ENCODE data around the gene MYO1B.

MYO1B gene

DNA sequence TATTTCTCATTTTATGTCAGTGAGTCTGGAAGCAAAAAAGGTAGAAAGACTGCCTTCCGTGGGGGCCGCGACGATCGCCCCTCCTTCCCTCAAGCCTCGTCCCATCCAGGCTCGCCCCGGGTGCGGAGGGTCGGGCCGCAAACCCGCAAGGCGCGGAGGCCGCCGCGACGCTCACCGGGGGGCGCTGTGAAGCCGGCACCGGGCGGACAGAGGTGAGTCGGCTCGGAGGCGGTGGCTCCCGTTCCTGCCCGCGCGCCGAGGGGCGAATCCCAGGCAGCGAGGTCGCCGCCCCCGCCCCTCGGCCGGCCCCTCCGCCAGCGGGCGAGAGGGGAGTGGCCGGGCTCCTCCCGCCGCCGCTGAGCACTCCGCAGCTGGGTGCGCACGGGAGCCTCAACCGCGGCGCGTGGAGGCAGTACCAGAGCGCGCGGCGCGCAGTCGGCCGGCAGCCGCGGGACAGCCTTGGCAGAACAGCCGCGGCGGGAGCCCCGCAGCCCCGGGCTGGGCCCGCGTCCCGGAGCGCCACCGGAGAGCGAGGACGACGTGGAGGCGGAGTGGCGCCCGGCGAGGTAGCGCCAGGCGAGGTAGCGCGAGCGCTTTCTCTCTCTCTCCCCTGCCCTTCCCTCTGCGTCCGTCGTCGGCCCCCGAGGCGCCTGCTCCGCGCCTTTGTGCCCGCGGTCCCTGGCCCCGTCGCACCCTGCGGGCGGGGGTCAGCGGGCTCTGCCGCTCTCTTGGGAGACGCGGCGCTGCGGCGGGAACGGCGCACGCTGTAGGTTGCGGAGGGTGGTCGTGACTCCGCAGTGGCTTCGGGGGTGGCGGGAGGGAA is at the start of gene MYO1B:
Gene MYO1B, plus strand, starts transcription at position 359 of the 823 bp plus-strand sequence. CDS start 31,492 bp downstream, outside the sequence.
- Histone ChIP-seq H3K27ac (ENCODE audit: low read length) (peak within 1 kb of the TSS; percentile 56), H3K9me3 (ENCODE audit: control insufficient read depth in 1 of 2, low read length in 2 of 2) (peaks cover 0 to 5% of the 10 kb centered on the region in 2 donors), H3K36me3 (ENCODE audit: control insufficient read depth in 1 of 2, insufficient read depth in 2 of 2, low read length in 2 of 2) (no peaks in the 10 kb centered on the region), H3K27me3 (ENCODE audit: low read depth, low read length) (no peaks in the 10 kb centered on the region), H3K4me3 (ENCODE audit: low read depth in 1 of 2, low read length in 2 of 2) (peak within 1 kb of the TSS; percentile 60 to 83), H3K4me1 (ENCODE audit: control insufficient read depth in 1 of 2, insufficient read depth in 2 of 2, low read length in 2 of 2) (no peaks in the 10 kb centered on the region)

DNA sequence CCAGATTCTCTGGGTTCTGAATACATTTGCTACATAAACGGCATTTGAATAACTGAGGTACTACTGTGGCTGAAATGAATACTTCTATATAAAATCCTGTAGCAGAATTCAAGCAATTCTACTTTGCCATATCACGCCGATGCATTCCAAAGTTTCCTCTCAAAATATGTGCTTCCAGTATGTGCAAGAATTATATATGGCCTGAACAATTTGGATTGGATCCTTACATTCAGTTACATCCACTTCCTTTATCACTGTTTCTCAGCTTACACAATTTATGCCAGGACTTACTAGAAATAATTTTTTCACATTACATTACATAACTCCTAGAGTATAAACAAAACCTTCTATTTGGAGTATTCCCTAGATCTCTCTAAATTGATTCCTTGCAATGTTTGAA is 48.1 kb upstream of the MYO1B start:
- no peaks in the 10 kb centered on the region for H3K27me3 ChIP-seq (ENCODE audit: low read depth, low read length)
- no peak overlapping the region for H3K27ac ChIP-seq (ENCODE audit: low read length)
- no peaks in the 10 kb centered on the region for H3K9me3 ChIP-seq (ENCODE audit: control insufficient read depth in 1 of 2, low read length in 2 of 2)
- no peaks in the 10 kb centered on the region for H3K36me3 ChIP-seq (ENCODE audit: control insufficient read depth in 1 of 2, insufficient read depth in 2 of 2, low read length in 2 of 2)
- no peak overlapping the region for H3K4me3 ChIP-seq (ENCODE audit: low read depth in 1 of 2, low read length in 2 of 2)
- H3K4me1 ChIP-seq (ENCODE audit: control insufficient read depth in 1 of 2, insufficient read depth in 2 of 2, low read length in 2 of 2): no peaks in the 10 kb centered on the region

- no peaks in the 10 kb centered on the region for H3K27me3 ChIP-seq (ENCODE audit: low read depth, low read length)
- no peaks in the 10 kb centered on the region for H3K36me3 ChIP-seq (ENCODE audit: control insufficient read depth in 1 of 2, insufficient read depth in 2 of 2, low read length in 2 of 2)
- H3K4me1 ChIP-seq (ENCODE audit: control insufficient read depth in 1 of 2, insufficient read depth in 2 of 2, low read length in 2 of 2): no peaks in the 10 kb centered on the region
- H3K27ac ChIP-seq (ENCODE audit: low read length): no peak overlapping the region
- no peak overlapping the region for H3K4me3 ChIP-seq (ENCODE audit: low read depth in 1 of 2, low read length in 2 of 2)
- no peaks in the 10 kb centered on the region for H3K9me3 ChIP-seq (ENCODE audit: control insufficient read depth in 1 of 2, low read length in 2 of 2)
These were observed 46.9 kb upstream of the MYO1B start for GRCh38 chr2:191198271-191198670.

DNA sequence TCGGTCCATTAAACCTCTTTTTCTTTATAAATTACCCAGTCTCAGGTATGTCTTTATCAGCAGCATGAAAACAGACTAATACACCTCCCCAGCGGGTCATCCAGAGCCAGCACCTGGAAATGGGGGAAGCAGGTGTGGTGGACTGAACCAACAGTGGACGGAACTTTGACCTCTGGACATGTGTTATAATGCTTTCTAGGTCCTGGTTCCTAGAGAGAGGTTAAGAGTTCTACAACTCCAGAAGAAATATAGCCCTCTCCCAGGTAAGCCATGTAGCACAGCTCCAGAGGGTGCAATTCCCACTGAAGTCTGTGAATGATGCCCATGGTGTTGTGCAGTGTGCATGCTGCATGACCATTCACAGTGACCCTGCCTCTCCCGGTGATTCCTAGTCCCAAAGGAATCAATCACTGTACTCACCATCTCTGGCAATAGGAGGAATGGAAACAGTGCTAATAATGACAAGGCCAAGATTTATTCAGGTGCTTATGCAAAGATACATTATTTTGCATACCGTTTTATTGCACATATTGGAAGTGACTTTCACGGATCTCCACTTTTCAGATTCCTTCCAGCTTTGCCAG is 45.2 kb upstream of the MYO1B start:
- Histone ChIP-seq H3K27ac (ENCODE audit: low read length) (no peak overlapping the region), H3K4me1 (ENCODE audit: control insufficient read depth in 1 of 2, insufficient read depth in 2 of 2, low read length in 2 of 2) (no peaks in the 10 kb centered on the region), H3K27me3 (ENCODE audit: low read depth, low read length) (no peaks in the 10 kb centered on the region), H3K4me3 (ENCODE audit: low read depth in 1 of 2, low read length in 2 of 2) (no peak overlapping the region), H3K36me3 (ENCODE audit: control insufficient read depth in 1 of 2, insufficient read depth in 2 of 2, low read length in 2 of 2) (no peaks in the 10 kb centered on the region), H3K9me3 (ENCODE audit: control insufficient read depth in 1 of 2, low read length in 2 of 2) (no peaks in the 10 kb centered on the region)

GRCh38 chr2:191200910-191201309 is 44.3 kb upstream of the MYO1B start:
- Histone ChIP-seq H3K27ac (ENCODE audit: low read length) (no peak overlapping the region), H3K9me3 (ENCODE audit: control insufficient read depth in 1 of 2, low read length in 2 of 2) (no peaks in the 10 kb centered on the region), H3K4me3 (ENCODE audit: low read depth in 1 of 2, low read length in 2 of 2) (no peak overlapping the region), H3K36me3 (ENCODE audit: control insufficient read depth in 1 of 2, insufficient read depth in 2 of 2, low read length in 2 of 2) (no peaks in the 10 kb centered on the region), H3K27me3 (ENCODE audit: low read depth, low read length) (no peaks in the 10 kb centered on the region), H3K4me1 (ENCODE audit: control insufficient read depth in 1 of 2, insufficient read depth in 2 of 2, low read length in 2 of 2) (no peaks in the 10 kb centered on the region)

DNA sequence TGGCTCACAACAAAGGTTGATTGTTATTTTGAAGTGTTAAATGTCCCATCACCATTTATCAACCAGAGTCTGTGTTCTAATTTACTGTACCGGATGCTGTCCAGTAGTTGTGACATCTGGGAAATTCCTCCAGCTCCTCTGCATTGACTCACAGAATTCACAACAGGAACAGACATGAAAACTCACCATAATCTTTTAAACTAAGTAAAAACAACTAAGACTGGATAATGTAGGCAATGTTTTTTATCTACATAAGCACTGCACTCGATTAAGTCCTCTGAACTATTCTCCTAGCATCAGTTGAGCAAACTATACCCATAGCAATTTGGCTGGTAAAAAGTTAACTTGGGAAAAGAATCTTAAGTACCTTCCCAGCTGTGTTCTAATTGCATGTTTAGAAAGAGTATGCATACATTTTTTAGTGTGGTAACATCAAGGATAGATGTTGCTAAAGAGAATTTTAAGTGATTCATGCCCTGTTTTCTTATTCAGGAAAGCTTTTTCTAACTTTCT is 42.9 kb upstream of the MYO1B start:
- Histone ChIP-seq H3K9me3 (ENCODE audit: control insufficient read depth in 1 of 2, low read length in 2 of 2) (no peaks in the 10 kb centered on the region), H3K27ac (ENCODE audit: low read length) (peak overlapping the region; percentile 53), H3K36me3 (ENCODE audit: control insufficient read depth in 1 of 2, insufficient read depth in 2 of 2, low read length in 2 of 2) (no peaks in the 10 kb centered on the region), H3K4me1 (ENCODE audit: control insufficient read depth in 1 of 2, insufficient read depth in 2 of 2, low read length in 2 of 2) (no peaks in the 10 kb centered on the region), H3K4me3 (ENCODE audit: low read depth in 1 of 2, low read length in 2 of 2) (no peak overlapping the region), H3K27me3 (ENCODE audit: low read depth, low read length) (no peaks in the 10 kb centered on the region)

GRCh38 chr2:191202881-191203397 is 42.3 kb upstream of the MYO1B start:
- Histone ChIP-seq H3K4me1 (ENCODE audit: control insufficient read depth in 1 of 2, insufficient read depth in 2 of 2, low read length in 2 of 2) (no peaks in the 10 kb centered on the region), H3K27ac (ENCODE audit: low read length) (peak overlapping the region; percentile 53), H3K36me3 (ENCODE audit: control insufficient read depth in 1 of 2, insufficient read depth in 2 of 2, low read length in 2 of 2) (no peaks in the 10 kb centered on the region), H3K4me3 (ENCODE audit: low read depth in 1 of 2, low read length in 2 of 2) (no peak overlapping the region), H3K27me3 (ENCODE audit: low read depth, low read length) (no peaks in the 10 kb centered on the region), H3K9me3 (ENCODE audit: control insufficient read depth in 1 of 2, low read length in 2 of 2) (no peaks in the 10 kb centered on the region)

GRCh38 chr2:191204433-191204832 is 40.8 kb upstream of the MYO1B start:
- H3K27me3 ChIP-seq (ENCODE audit: low read depth, low read length): no peaks in the 10 kb centered on the region
- no peak overlapping the region for H3K27ac ChIP-seq (ENCODE audit: low read length)
- H3K4me3 ChIP-seq (ENCODE audit: low read depth in 1 of 2, low read length in 2 of 2): no peak overlapping the region
- no peaks in the 10 kb centered on the region for H3K4me1 ChIP-seq (ENCODE audit: control insufficient read depth in 1 of 2, insufficient read depth in 2 of 2, low read length in 2 of 2)
- H3K36me3 ChIP-seq (ENCODE audit: control insufficient read depth in 1 of 2, insufficient read depth in 2 of 2, low read length in 2 of 2): no peaks in the 10 kb centered on the region
- H3K9me3 ChIP-seq (ENCODE audit: control insufficient read depth in 1 of 2, low read length in 2 of 2): no peaks in the 10 kb centered on the region

DNA sequence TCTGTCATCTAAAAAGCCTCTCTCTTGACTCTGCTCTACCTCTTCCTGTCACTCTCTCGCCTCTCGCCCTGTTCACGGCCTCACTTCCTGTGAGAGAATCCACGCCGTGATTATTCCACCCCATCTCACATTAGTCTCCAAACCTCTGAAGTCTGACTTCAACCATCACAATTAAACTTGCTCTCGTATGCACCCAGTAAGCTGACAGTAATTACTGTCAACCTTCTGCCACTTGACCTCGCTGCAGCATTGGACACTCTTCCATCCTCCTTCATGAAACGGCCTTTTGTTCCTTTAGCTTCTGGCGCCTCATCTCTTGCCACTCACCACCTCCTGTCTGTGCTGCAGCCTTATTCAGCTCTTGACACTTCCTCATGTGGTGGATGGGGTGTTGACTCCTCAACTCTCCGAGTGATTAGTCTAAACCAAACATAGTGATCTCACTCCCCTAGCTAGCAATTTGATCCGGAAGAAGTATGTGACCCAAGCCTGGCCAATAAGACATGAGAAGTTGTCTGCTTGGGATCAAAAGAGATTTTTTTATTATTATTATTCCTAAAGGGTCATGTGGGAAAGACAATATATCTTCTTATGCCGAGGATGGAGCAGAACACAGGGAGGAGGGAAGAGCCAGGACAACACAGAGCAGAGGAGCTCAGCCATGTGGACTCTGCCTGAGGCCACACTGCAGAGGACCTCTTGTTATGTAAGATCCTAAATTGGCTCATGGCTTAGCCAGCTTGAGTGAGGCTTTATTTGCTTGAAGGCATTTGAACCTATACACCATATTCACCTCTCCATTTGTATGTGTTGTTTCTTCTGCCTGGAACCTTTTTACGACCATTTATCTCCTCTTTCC is 38.4 kb upstream of the MYO1B start:
- H3K9me3 ChIP-seq (ENCODE audit: control insufficient read depth in 1 of 2, low read length in 2 of 2): peaks cover 1 to 2% of the 10 kb centered on the region in 2 donors

GRCh38 chr2:191209340-191209739 is 35.9 kb upstream of the MYO1B start:
- Histone ChIP-seq H3K4me3 (ENCODE audit: low read depth in 1 of 2, low read length in 2 of 2) (no peak overlapping the region), H3K27ac (ENCODE audit: low read length) (no peak overlapping the region), H3K36me3 (ENCODE audit: control insufficient read depth in 1 of 2, insufficient read depth in 2 of 2, low read length in 2 of 2) (no peaks in the 10 kb centered on the region), H3K9me3 (ENCODE audit: control insufficient read depth in 1 of 2, low read length in 2 of 2) (peaks cover 4 to 6% of the 10 kb centered on the region in 2 donors), H3K27me3 (ENCODE audit: low read depth, low read length) (no peaks in the 10 kb centered on the region), H3K4me1 (ENCODE audit: control insufficient read depth in 1 of 2, insufficient read depth in 2 of 2, low read length in 2 of 2) (no peaks in the 10 kb centered on the region)

More for the DNA sequence above, 38.4 kb upstream of the MYO1B start:
- Histone ChIP-seq H3K4me3 (ENCODE audit: low read depth in 1 of 2, low read length in 2 of 2) (no peak overlapping the region), H3K27ac (ENCODE audit: low read length) (no peak overlapping the region), H3K27me3 (ENCODE audit: low read depth, low read length) (no peaks in the 10 kb centered on the region), H3K36me3 (ENCODE audit: control insufficient read depth in 1 of 2, insufficient read depth in 2 of 2, low read length in 2 of 2) (no peaks in the 10 kb centered on the region), H3K4me1 (ENCODE audit: control insufficient read depth in 1 of 2, insufficient read depth in 2 of 2, low read length in 2 of 2) (no peaks in the 10 kb centered on the region)

- Histone ChIP-seq H3K36me3 (ENCODE audit: control insufficient read depth in 1 of 2, insufficient read depth in 2 of 2, low read length in 2 of 2) (no peaks in the 10 kb centered on the region), H3K4me1 (ENCODE audit: control insufficient read depth in 1 of 2, insufficient read depth in 2 of 2, low read length in 2 of 2) (no peaks in the 10 kb centered on the region), H3K27ac (ENCODE audit: low read length) (no peak overlapping the region), H3K27me3 (ENCODE audit: low read depth, low read length) (no peaks in the 10 kb centered on the region), H3K4me3 (ENCODE audit: low read depth in 1 of 2, low read length in 2 of 2) (no peak overlapping the region), H3K9me3 (ENCODE audit: control insufficient read depth in 1 of 2, low read length in 2 of 2) (peaks cover 4 to 6% of the 10 kb centered on the region in 2 donors)
These were observed 33.1 kb upstream of the MYO1B start for GRCh38 chr2:191212119-191212518.

Data from muscle layer of duodenum (tissue), 2 donors.